Hippocampal formation (tissue), 2 donors: Measurements from ENCODE around the gene SPSB1.
"Not testable (repeated sequence)": the region's sequence is repeated elsewhere in the genome, so short reads cannot be mapped to it uniquely, and the experiment has no call there.

Source experiments
- DNase-seq, 2 donors: peaks; one replicate each; lab custom pipeline; 2025; lab: John Stamatoyannopoulos, UW

Gene SPSB1

DNA sequence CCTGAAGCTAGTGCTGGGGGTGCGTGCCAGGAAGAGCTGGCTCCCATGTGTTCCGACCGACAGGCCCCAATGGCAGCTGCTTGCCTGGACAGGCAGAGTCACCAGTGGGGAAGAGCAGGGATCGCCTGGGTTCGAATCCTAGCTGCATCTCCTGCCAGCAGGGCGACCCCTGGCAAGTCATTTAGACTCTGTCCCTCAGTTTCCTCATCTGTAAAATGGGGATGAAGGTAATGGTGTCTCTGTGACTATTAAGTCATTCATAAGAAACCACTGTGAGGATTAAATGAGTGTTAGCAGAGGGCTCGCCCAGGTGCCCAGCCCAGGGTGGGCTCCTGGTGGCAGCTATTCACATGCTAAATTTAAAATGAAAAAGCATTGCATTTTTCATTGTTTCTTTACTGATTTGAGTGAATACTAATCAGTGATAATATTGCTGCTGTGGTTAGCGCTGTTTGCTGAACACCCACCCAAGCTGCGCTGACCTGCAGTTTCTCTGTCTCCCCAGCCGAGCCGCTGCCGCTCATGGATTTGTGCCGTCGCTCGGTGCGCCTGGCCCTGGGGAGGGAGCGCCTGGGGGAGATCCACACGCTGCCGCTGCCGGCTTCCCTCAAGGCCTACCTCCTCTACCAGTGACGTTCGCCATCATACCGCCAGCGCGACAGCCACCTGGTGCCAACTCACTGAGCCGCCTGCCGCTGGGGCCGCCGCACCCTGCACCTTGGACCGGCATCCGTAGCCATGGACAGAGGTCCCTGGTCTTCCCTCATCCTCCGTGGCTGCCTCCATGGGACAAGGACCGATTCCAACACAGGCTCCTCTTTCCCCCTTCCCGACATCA, 74.5 kb downstream of the SPSB1 start:
- DNase-seq: no peak

GRCh38 chr1:9367806-9368205, 75.1 kb downstream of the SPSB1 start:
- DNase-seq: no peak

- no peak for DNase-seq
These were observed 75.7 kb downstream of the SPSB1 start for GRCh38 chr1:9368356-9368755.

DNA sequence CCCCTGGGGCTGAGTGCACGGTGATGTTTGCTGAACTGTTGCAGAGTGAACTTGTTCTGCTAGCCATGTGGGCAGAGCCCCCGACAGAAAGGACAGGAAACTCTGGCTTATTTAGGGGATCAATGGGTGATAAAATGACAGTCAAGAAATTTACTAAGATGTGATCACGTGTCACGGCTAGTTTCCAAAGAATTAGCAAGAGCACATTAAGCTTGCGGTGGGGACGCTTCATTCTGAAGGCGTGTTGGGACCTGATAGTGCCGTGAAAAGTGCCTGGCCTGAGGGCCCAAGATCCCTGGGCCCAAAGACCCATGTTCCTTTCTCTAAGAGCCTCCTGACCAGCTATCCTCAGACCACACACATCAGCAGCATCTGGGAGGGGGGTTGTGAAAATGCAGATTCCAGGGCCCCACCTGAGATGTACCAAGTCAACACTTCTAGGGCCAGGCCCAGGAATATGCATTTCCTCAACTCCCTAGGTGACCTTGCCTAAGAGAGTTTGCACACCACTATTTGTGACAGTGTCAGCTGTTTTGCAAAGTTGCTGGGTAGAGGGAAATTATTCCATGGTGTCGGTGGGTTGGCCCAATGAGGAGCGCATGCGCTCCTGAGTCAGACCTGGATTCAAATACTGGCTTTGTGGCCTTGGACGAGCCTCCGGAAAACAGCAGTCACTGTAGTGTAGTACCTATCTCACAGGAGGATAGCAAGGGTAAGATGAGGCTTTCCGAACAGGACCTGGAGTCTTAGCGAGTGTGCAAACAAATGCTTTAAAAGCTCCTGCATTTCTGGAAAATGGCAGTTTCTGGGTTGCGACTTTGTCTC, 77.5 kb downstream of the SPSB1 start:
- no peak for DNase-seq

DNA sequence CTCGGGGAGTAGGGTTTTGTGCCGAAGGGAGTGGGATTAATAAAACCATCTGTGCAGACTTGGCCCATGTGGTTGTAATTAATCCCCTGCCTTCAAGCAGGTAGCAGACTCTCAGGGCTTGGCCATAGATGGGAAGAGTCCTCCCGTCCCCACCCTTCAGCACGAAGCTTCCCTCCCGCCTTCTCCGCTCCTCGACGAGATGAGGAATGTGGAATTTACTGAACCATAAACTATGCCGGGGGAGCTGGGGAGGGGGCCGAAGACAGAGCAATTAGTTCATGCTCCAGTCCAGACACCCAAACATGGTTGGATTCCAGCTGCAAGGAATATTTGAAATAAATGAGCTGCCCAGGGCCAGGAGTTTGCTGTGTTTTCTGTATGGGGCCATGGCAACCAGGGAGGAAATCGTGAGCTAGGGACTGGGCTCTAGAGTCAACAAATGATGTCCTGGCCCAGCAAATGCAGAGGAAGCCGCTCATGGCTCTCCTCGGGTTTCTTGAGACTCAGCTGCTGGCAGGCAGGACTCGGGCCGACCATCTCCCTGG, 78.8 kb downstream of the SPSB1 start:
- no peak for DNase-seq

- DNase-seq: no peak
These were observed 79.3 kb downstream of the SPSB1 start for GRCh38 chr1:9371951-9372350.

DNA sequence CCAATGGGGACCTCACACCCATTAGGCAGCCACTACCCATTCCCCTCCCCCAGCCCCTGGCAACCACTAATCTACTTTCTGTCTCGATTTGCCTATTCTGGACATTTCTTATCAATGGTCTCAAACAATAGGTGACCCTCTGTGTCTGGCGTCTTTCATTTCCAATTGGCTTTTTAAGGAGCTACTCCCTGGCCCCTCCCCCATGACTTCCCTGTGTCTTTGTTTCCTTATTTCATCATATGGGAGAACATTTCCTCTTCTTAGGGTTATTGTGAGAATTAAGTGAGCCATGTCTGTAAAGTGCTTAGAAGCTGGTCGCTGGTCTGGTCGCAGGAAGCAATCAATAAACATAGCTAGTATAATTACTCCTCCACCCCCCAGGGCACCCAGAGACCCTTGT, 80.9 kb downstream of the SPSB1 start:
- no peak for DNase-seq

- DNase-seq: no peak
These were observed 82.2 kb downstream of the SPSB1 start for GRCh38 chr1:9374748-9375341.

GRCh38 chr1:9375912-9376311, 83.2 kb downstream of the SPSB1 start:
- no peak for DNase-seq

GRCh38 chr1:9376430-9376829, 83.7 kb downstream of the SPSB1 start:
- no peak for DNase-seq

DNA sequence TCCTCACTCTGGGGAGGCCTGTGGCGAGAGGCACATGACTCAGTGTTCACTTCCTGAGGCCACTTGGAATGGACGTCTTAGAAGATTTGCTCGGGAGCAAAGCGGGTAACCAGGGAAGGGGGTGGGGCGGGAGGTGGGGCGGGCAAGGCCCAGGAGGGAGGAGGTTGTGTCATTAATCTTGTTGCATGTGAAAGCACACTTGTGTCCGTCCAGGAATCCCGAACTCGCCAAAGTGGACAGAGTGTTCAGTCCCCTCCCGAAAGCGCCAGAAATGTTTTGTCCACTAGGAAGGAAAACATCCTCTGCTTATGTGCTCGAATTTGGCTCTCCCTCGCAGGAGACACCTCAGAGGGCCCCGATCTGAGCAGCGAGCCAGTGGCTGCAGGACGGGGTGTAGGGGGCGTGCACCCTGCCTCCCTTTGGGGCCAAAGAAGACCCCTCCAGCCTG, 84.2 kb downstream of the SPSB1 start:
- no peak for DNase-seq

DNA sequence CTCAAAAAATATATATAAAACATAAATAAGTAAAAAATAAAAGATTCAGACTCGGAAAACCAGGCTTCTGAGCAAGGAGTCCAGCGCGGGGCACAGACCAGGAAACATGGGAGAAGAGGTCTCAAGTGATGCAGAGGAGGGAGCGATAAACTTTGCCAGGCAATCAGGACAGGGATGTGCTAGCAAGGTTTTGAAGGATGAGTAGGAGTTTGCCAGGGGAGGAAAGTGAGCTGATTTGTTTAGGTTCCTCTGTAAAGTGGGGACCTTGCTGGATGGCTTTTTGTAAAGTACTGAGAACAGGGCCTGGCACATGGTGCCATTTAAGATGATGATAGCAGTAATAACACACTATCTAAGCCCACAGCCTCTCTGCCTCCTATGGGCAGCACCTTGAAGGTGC, 86.1 kb downstream of the SPSB1 start:
- no peak for DNase-seq

GRCh38 chr1:9380711-9381110, 88.0 kb downstream of the SPSB1 start:
- no peak for DNase-seq

- no peak for DNase-seq
These were observed 90.2 kb downstream of the SPSB1 start for GRCh38 chr1:9382643-9383491.

GRCh38 chr1:9384128-9384527, 91.4 kb downstream of the SPSB1 start:
- DNase-seq: no peak

- DNase-seq: peak; percentile 55 to 75
These were observed 92.1 kb downstream of the SPSB1 start for GRCh38 chr1:9384751-9385245.

DNA sequence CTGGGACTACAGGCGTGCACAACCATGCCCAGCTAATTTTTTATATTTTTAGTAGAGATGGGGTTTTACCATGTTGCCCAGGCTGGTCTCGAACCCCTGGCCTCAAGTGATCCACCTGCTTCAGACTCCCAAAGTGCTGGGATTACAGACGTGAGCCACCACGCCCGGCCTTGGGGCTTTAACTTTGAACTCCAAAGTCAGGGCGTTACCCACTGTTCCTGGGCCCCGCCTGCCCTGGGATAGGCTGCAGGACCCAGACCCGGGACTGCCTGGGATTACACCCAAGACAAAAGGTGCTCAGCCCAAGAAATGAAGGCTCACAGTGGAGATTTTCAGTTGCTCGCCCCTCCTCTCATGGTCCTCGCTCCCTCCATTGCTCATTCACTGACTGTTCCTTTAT, 92.7 kb downstream of the SPSB1 start:
- DNase-seq: not testable (repeated sequence)

- DNase-seq: no peak
These were observed 93.3 kb downstream of the SPSB1 start for GRCh38 chr1:9385801-9386573.

- peak; percentile 89 to 98 for DNase-seq
These were observed 95.9 kb downstream of the SPSB1 start for GRCh38 chr1:9388335-9389180.
